NB4 (cell line): Measurements from ENCODE around the gene TMEM150A.

Experiments
- DNase-seq: peaks from one replicate; pipeline ENCODE4 v3.0.0; 2010; ENCODE audit warnings: low read depth
- H3K4me3 ChIP-seq: one replicate; pipeline ENCODE4 v1.5.1; 2011; ENCODE audit warnings: mild to moderate bottlenecking, low read depth, low read length, moderate library complexity
- CTCF ChIP-seq: IDR thresholded peaks from one replicate; pipeline ENCODE4 v1.5.1; 2012; ENCODE audit warnings: low read depth, low read length
- MAX ChIP-seq: IDR thresholded peaks from 2 replicates; pipeline ENCODE4 v1.6.1; 2011; ENCODE audit warnings: low read depth, low read length
- MYC ChIP-seq: IDR thresholded peaks from 2 replicates; pipeline ENCODE4 v1.6.1; 2011; ENCODE audit warnings: low read depth, low read length
- POLR2A ChIP-seq: IDR thresholded peaks from 2 replicates; pipeline ENCODE4 v1.6.1; 2011; ENCODE audit warnings: mild to moderate bottlenecking; ENCODE audit not compliant: insufficient read length; ENCODE audit errors: extremely low read depth

Gene TMEM150A

GRCh38 chr2:85600951-85601770, 1.3 kb downstream of the TMEM150A start:
- TF ChIP-seq MAX: no peak
- DNase-seq: no peak
- H3K4me3 ChIP-seq: no peak overlapping the region

DNA sequence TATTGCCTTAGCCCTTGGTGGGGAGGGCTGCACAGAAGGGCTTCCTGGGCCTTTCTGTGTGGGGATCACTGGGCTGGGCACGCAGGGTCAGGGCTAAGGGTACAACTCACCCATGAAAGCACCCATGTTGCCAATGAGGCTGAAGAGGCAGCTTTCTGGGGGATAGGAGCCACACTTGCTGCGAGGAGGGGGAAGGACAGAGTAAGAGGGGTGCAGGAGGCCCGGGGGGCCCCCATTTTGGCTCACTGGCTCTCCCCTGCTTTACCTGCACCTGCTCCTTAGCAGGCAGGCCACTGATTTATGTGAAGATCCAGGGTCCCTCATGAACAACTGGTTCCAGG, 2.3 kb downstream of the TMEM150A start:
- TF ChIP-seq MAX: no peak
- TF ChIP-seq POLR2A: no peak
- no peak for TF ChIP-seq CTCF
- no peak for TF ChIP-seq MYC
- no peak overlapping the region for H3K4me3 ChIP-seq
- no peak for DNase-seq

DNA sequence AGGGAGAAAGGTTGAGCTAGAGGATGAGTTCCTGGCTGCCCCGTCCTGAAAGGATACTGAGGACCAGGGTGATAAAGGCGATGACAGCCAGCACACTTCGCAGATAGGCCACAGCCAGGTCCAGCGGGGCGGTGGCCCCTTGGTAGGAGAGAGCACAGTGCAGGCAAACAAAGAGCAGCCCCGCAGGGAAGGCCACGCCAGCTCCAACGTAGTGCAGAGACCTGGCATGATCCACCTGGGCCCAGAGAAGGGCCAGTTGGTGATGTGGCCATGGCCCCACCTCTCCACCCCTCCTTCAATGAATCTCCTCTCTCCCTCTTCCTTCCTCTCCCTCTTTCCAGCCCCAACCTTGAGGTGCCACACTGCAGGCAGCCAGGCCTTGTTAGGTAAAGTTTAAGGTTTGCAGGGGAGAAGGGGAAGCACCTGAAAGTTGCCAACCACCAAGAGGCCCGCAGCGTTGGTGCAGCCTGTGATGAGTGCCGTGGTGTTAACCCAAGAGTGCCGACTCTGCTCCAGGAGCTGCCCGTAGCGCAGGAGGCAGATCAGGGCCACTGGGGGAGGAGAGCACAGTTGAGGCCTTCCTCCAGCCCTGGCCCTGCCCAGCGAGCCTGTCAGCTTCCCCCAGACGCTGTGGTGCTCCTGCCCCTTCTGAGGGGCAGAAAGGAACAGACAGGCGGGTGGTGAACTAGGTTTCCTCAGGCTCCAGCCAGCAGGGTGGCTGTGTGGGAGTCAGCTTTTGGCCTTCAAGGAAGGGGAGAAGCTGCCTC, 2.8 kb downstream of the TMEM150A start:
- DNase-seq: peak; percentile 48
- H3K4me3 ChIP-seq: no peak overlapping the region
- TF ChIP-seq CTCF: no peak
- no peak for TF ChIP-seq MYC
- no peak for TF ChIP-seq MAX
- TF ChIP-seq POLR2A: no peak

DNA sequence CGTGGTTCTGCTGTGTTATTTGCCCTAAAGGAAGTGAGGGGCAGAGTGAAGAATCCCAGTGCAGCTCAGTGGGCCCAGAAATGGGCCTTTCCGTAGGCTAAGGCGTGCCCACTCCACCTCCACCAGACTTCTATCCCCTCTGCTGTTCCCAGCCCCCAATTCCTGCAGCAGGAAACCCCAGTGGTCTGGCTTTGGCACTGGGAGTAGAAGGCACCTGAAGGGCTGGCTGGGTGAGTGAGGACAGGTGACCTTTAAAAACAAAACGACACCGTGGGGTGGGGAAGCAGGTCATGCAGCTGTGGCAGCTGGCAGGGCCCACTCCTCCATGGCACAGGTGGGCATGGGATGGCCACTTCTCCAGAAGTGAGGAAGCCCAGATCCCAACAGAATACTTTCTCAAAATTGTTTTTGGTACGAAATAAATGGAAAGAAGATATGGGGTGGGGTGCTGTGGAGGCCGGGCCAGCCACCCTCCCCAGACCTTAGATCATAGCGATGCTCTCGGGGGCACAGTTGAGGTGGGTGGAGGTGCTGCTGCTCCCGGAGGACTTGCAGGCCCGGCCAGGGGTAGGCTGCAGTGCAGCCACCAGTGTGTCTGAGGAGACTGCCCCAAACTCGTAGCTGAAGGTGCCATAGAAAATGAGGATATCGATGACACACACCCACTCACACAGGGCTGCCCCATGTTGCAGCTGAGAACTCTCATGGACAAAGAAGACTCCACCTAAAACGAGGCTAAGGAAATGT, 3.7 kb downstream of the TMEM150A start:
- no peak for TF ChIP-seq POLR2A
- TF ChIP-seq MYC: no peak
- TF ChIP-seq CTCF: no peak
- no peak for TF ChIP-seq MAX
- DNase-seq: no peak
- no peak overlapping the region for H3K4me3 ChIP-seq

DNA sequence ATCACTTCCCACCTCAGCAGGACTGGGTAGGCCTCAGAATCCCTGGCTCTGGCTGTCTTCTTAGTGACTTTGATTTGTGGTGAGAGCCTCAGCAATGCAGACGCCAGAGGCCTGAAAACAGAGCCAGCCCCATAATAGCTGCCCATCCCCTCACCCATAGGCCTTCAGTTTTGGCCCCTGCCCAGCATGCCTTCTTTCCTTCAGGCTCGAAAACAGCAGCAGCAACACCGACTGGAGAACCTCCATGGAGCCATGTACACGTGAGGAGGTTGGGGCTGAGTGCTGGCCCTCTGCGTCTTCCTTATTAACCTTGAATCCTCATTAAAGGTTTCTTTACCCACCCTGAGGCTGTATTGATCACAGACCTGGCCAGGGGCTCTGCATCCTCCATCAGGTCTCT, 5.3 kb downstream of the TMEM150A start:
- TF ChIP-seq CTCF (no peak), POLR2A (no peak), MYC (no peak), MAX (no peak)
- no peak for DNase-seq
- no peak overlapping the region for H3K4me3 ChIP-seq
